Psoas muscle (tissue), 8 donors: ENCODE data around the gene ARHGEF3. TPM values are rescaled to one million over a fixed set of nuclear protein-coding genes. Genes with fewer than 3 reads are reported as not detected.
A peak's percentile ranks its signal among the peaks of the same experiment; 100 is the strongest.
"Not testable (repeated sequence)": the region's sequence is repeated elsewhere in the genome, so short reads cannot be mapped to it uniquely, and the experiment has no call there.

ENCODE experiments used
- ATAC-seq, 4 donors: fragments of 200-7000 bp; cut with Tn5 transposase; one replicate each; pipeline ENCODE4 v1.9.1; 2020; ENCODE audit warnings: moderate library complexity in 3 of 4, mild to moderate bottlenecking in 2 of 4
- DNase-seq, 2 donors: peaks; one replicate each; pipeline ENCODE4 v3.0.0-alpha.2; 2020
- H3K27ac ChIP-seq: fragments of 200-600 bp; one replicate; pipeline ENCODE4 v1.8.0; 2022
- H3K27me3 ChIP-seq, 3 donors: fragments of 200-600 bp in 1 of 3; one replicate each; pipeline versions ENCODE4 v1.6.1 to v1.8.0; 2013 to 2022; ENCODE audit warnings: low read length in 2 of 3, mild to moderate bottlenecking in 2 of 3, moderate library complexity in 1 of 3; ENCODE audit not compliant: insufficient read depth in 3 of 3
- H3K36me3 ChIP-seq, 2 donors: fragments of 200-600 bp in 1 of 2; one replicate each; pipeline versions ENCODE4 v1.6.1 to v1.8.0; 2013 to 2022; ENCODE audit warnings: low read depth in 1 of 2, mild to moderate bottlenecking in 1 of 2, moderate library complexity in 1 of 2; ENCODE audit not compliant: insufficient read depth in 1 of 2
- H3K4me1 ChIP-seq: fragments of 200-600 bp; one replicate; pipeline ENCODE4 v1.8.0; 2022
- H3K4me3 ChIP-seq: fragments of 200-600 bp; one replicate; pipeline ENCODE4 v1.8.0; 2022; ENCODE audit warnings: mild to moderate bottlenecking
- H3K9me3 ChIP-seq: fragments of 200-600 bp; one replicate; pipeline ENCODE4 v1.8.0; 2022
- CTCF ChIP-seq: fragments of 200-600 bp; IDR thresholded peaks from one replicate; pipeline ENCODE4 v1.8.0; 2022; ENCODE audit warnings: antibody characterized with exemption
- WGBS, 3 donors: extraction: QIAGEN DNeasy Blood & Tissue Kit; methylation state at CpG; one replicate each; pipeline versions ENCODE4 v1.1.6 to v1.1.7; 2013; 5-methylcytosine and 5-hydroxymethylcytosine counted together
- intact Hi-C, 2 donors: fragments of 100-400 bp; cut with DNase I; formaldehyde crosslinking; loops; one replicate each; pipeline versions ENCODE4 v1.11.0 to v1.14.2; 2022
- polyA plus RNA-seq, 3 donors: library from polyadenylated mRNA; stranded (reverse); fragments of 200-250 nt; gene quantifications; one replicate each; pipeline ENCODE4 v1.2.3, GENCODE V29; 2013
- total RNA-seq, 4 donors: library from RNA; stranded (reverse); fragmentation: NEBNext Ultra II Directional in 2 of 4; extraction: Animal tissue kit (Norgen Biotek cat#: 25700) in 2 of 4; gene quantifications; one replicate each; pipeline versions ENCODE4 v1.2.1 to v1.2.4, GENCODE V29; 2021 to 2023
- donor health status: healthy with polysubstance abuse.
- donor health status: DM: no; HTN: no; CAD: no; lungs with moderate emphysema.
- donor health status: Bipolar disorder and iron deficiency.
- donor health status: healthy.
- donor health status: DM: yes; HTN: yes; CAD: no.
- donor health status: DM: no; HTN: no; CAD: no.
- donor health status: DM: no; HTN: no; CAD: no.
- donor health status: DM: yes; HTN: yes; CAD: no.

The ARHGEF3 gene
- total and polyA plus RNA-seq, 7 donors: 4.6 to 10.4 (median 6.3) TPM

DNA sequence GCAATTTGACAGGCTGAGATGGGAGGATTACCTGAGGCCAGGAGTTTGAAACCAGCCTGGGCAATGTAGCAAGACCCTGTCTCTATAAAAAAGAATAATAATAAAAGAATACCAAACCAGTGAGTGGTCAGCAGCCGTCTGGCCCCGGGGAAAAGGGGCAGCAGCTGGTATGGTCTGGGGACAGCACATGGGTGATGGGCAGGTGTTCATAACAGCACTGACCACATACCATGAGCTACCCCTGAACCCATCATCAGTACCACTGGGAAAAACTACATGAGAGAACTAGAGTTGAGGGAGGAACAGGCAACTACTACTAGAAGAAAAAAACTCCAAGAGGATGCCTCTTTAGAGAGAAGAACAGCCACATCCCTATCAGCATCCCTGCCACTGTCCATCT is 40.7 kb downstream of the ARHGEF3 start:
- intact Hi-C loops: loop anchor here in 1 of 2 donors (5.0 kb wide), 1 partner anchor 41 kb away; the partner anchor contains the start of gene ARHGEF3
- DNase-seq: no peak
- WGBS, 3 donors: 58 to 74% (median 59%) methylated on average over 2 of the region's 2 CpGs
- Histone ChIP-seq H3K27ac (no peak overlapping the region), H3K27me3 (no peaks in the 10 kb centered on the region), H3K4me1 (peaks cover 32% of the 10 kb centered on the region), H3K9me3 (no peaks in the 10 kb centered on the region), H3K36me3 (no peaks in the 10 kb centered on the region), H3K4me3 (no peak overlapping the region)
- no peak for TF ChIP-seq CTCF
- ATAC-seq: no peak

DNA sequence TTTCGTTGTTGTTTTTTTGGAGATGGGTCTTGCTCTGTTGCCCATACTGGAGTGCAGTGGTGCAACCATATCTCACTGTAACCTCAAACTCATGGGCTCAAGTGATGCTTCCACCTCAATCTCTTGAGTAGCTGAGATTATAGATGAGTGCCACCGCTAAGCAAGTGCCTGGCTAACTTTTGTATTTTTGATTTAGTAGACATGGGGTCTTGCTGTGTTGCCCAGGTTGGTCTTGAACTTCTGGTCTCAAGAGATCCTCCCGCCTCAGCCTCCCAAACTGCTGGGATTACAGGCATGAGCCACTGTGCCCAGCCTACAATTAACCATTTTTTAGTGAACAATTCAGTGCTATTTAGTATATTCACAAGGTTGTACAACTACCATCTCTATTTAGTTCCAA is 42.2 kb downstream of the ARHGEF3 start:
- intact Hi-C loops: loop anchor here in 1 of 2 donors (5.0 kb wide), 1 partner anchor 38 kb away; no protein-coding TSS in a partner anchor

DNA sequence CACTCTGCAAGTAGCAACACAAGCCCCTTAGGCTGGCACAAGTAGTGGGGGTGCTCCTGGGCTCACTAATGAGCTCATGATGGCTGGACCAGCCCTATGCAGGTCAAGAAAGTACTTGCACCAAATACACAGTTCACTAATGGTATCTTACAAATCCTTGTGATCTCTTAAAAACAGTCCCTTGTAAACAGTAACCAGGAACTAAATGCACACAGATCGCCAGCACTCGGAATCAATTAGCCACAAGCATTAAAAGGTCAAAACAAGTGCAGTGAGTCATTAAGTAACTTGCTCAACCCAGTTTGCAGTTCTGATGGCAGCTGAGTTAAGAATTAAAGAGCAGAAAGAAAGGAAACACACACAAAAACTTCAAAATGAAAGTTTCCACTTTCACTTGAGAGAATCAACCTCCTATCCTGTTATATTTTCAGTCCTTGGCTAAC is 43.2 kb downstream of the ARHGEF3 start:
- Histone ChIP-seq H3K4me1 (peaks cover 42% of the 10 kb centered on the region), H3K36me3 (peaks cover 5 to 6% of the 10 kb centered on the region in 2 donors), H3K9me3 (no peaks in the 10 kb centered on the region), H3K4me3 (no peak overlapping the region), H3K27ac (peak overlapping the region; percentile 62), H3K27me3 (no peaks in the 10 kb centered on the region)
- intact Hi-C loops: loop anchor here in 1 of 2 donors (5.0 kb wide), 1 partner anchor 39 kb away; no protein-coding TSS in a partner anchor
- ATAC-seq (peak; percentile 37 to 70 (median 50)), DNase-seq (no peak)
- WGBS, 3 donors: 14 to 25% (median 19%) methylated on average over 2 of the region's 2 CpGs
- TF ChIP-seq CTCF: no peak

More for the DNA sequence above, 42.2 kb downstream of the ARHGEF3 start:
- TF ChIP-seq CTCF: no peak
- Histone ChIP-seq H3K9me3 (no peaks in the 10 kb centered on the region), H3K27me3 (no peaks in the 10 kb centered on the region), H3K4me1 (peaks cover 42% of the 10 kb centered on the region), H3K36me3 (peaks cover 1 to 3% of the 10 kb centered on the region in 2 donors), H3K4me3 (no peak overlapping the region), H3K27ac (no peak overlapping the region)
- ATAC-seq (no peak), DNase-seq (no peak)
- WGBS, 3 donors: 92 to 94% (median 94%) methylated on average over 3 of the region's 3 CpGs

GRCh38 chr3:56758042-56758441 is 43.7 kb downstream of the ARHGEF3 start:
- 79 to 91% (median 85%) methylated on average over 11 of the region's 11 CpGs for WGBS, 3 donors
- intact Hi-C loops: loop anchor here in 1 of 2 donors (5.0 kb wide), 1 partner anchor 39 kb away; no protein-coding TSS in a partner anchor
- H3K9me3 ChIP-seq, ATAC-seq, DNase-seq, H3K27me3 ChIP-seq, H3K36me3 ChIP-seq, H3K4me3 ChIP-seq: not testable (repeated sequence)
- Histone ChIP-seq H3K4me1 (peaks cover 37% of the 10 kb centered on the region), H3K27ac (peak overlapping the region; percentile 62)

GRCh38 chr3:56754741-56755417 is 46.9 kb downstream of the ARHGEF3 start:
- peak overlapping the region; percentile 1 for H3K4me3 ChIP-seq
- H3K9me3 ChIP-seq: no peaks in the 10 kb centered on the region
- ATAC-seq (peak in 2 of 4 donors; percentile 2 to 7), DNase-seq (no peak)
- no peak for TF ChIP-seq CTCF
- H3K27me3 ChIP-seq: no peaks in the 10 kb centered on the region
- intact Hi-C loops: loop anchor here in 1 of 2 donors (5.0 kb wide), 1 partner anchor 42 kb away; no protein-coding TSS in a partner anchor
- peaks cover 10 to 32% of the 10 kb centered on the region in 2 donors for H3K36me3 ChIP-seq
- H3K27ac ChIP-seq: peak overlapping the region; percentile 48
- H3K4me1 ChIP-seq: peaks cover 25% of the 10 kb centered on the region
- 65 to 74% (median 68%) methylated on average over 21 of the region's 21 CpGs for WGBS, 3 donors
